Amniotic epithelial cell (primary cell): ENCODE results near the gene PAAF1.
A peak's percentile ranks its signal among the peaks of the same experiment; 100 is the strongest.
"Not testable (repeated sequence)": the region's sequence is repeated elsewhere in the genome, so short reads cannot be mapped to it uniquely, and the experiment has no call there.

ENCODE experiments used
- DNase-seq: peaks from one replicate; pipeline ENCODE4 v3.0.0-alpha.2; 2010; ENCODE audit warnings: low read depth

The PAAF1 gene

GRCh38 chr11:73883856-73884255 is 7.1 kb downstream of the PAAF1 start:
- DNase-seq = no peak

- no peak for DNase-seq
These were observed 11.4 kb downstream of the PAAF1 start for GRCh38 chr11:73888244-73888643.

- DNase-seq = peak; percentile 78
These were observed 12.2 kb downstream of the PAAF1 start for GRCh38 chr11:73889019-73889418.

- no peak for DNase-seq
These were observed 12.7 kb downstream of the PAAF1 start for GRCh38 chr11:73889536-73889935.

- no peak for DNase-seq
These were observed 16.2 kb downstream of the PAAF1 start for GRCh38 chr11:73893041-73893440.

- no peak for DNase-seq
These were observed 18.0 kb downstream of the PAAF1 start for GRCh38 chr11:73894725-73895335.

GRCh38 chr11:73902303-73902702 is 25.5 kb downstream of the PAAF1 start:
- no peak for DNase-seq

GRCh38 chr11:73907191-73907590 is 30.4 kb downstream of the PAAF1 start:
- peak; percentile 67 for DNase-seq

- no peak for DNase-seq
These were observed 35.2 kb downstream of the PAAF1 start for GRCh38 chr11:73912026-73912425.

GRCh38 chr11:73913472-73913871 is 36.7 kb downstream of the PAAF1 start:
- DNase-seq = no peak

GRCh38 chr11:73914284-73914683 is 37.5 kb downstream of the PAAF1 start:
- DNase-seq = no peak

GRCh38 chr11:73916435-73916834 is 39.6 kb downstream of the PAAF1 start:
- peak; percentile 21 for DNase-seq

GRCh38 chr11:73921180-73921579 is 44.4 kb downstream of the PAAF1 start:
- DNase-seq = no peak

- DNase-seq = no peak
These were observed 52.6 kb downstream of the PAAF1 start for GRCh38 chr11:73929388-73929787.

GRCh38 chr11:73931039-73931645 is 54.3 kb downstream of the PAAF1 start:
- peak; percentile 90 for DNase-seq

GRCh38 chr11:73931951-73932350 is 55.2 kb downstream of the PAAF1 start:
- DNase-seq = no peak

- no peak for DNase-seq
These were observed 56.0 kb downstream of the PAAF1 start for GRCh38 chr11:73932781-73933180.

GRCh38 chr11:73936047-73936446 is 59.2 kb downstream of the PAAF1 start:
- DNase-seq = not testable (repeated sequence)

- DNase-seq = peak; percentile 34
These were observed 62.3 kb downstream of the PAAF1 start for GRCh38 chr11:73939096-73939495.

- no peak for DNase-seq
These were observed 64.2 kb downstream of the PAAF1 start for GRCh38 chr11:73940801-73941570.

- no peak for DNase-seq
These were observed 65.2 kb downstream of the PAAF1 start for GRCh38 chr11:73942010-73942409.

GRCh38 chr11:73944085-73944484 is 67.3 kb downstream of the PAAF1 start:
- no peak for DNase-seq

GRCh38 chr11:73944901-73945300 is 68.1 kb downstream of the PAAF1 start:
- DNase-seq = no peak
